NCI-H146 treated with DMSO at 0.1 percent for 48 hours (cell line): ENCODE measurements around the gene GAS6.
"Not testable (repeated sequence)": the region's sequence is repeated elsewhere in the genome, so short reads cannot be mapped to it uniquely, and the experiment has no call there.

Source experiments
- DNase-seq: peaks from one replicate; lab custom pipeline; 2025; ENCODE audit not compliant: unreplicated experiment; lab: John Stamatoyannopoulos, UW

Gene GAS6

GRCh38 chr13:113793718-113794085, 70.2 kb downstream of the GAS6 start:
- no peak for DNase-seq

- no peak for DNase-seq
Measured at GRCh38 chr13:113792886-113793717, 70.8 kb downstream of the GAS6 start.

GRCh38 chr13:113792236-113792770, 71.6 kb downstream of the GAS6 start:
- no peak for DNase-seq

GRCh38 chr13:113791761-113792160, 72.1 kb downstream of the GAS6 start:
- no peak for DNase-seq

- no peak for DNase-seq
Measured at GRCh38 chr13:113791226-113791625, 72.7 kb downstream of the GAS6 start.

- not testable (repeated sequence) for DNase-seq
Measured at GRCh38 chr13:113789931-113790330, 73.9 kb downstream of the GAS6 start.

- DNase-seq = no peak
Measured at GRCh38 chr13:113789167-113789566, 74.7 kb downstream of the GAS6 start.

GRCh38 chr13:113788413-113789135, 75.3 kb downstream of the GAS6 start:
- no peak for DNase-seq

GRCh38 chr13:113787694-113788093, 76.2 kb downstream of the GAS6 start:
- no peak for DNase-seq

GRCh38 chr13:113786262-113786841, 77.5 kb downstream of the GAS6 start:
- no peak for DNase-seq

- no peak for DNase-seq
Measured at GRCh38 chr13:113785051-113786010, 78.5 kb downstream of the GAS6 start.

GRCh38 chr13:113784645-113785024, 79.2 kb downstream of the GAS6 start:
- DNase-seq = no peak

GRCh38 chr13:113783966-113784644, 79.8 kb downstream of the GAS6 start:
- DNase-seq = no peak

- no peak for DNase-seq
Measured at GRCh38 chr13:113783200-113783881, 80.5 kb downstream of the GAS6 start.

- no peak for DNase-seq
Measured at GRCh38 chr13:113782472-113782871, 81.4 kb downstream of the GAS6 start.

GRCh38 chr13:113781571-113781970, 82.3 kb downstream of the GAS6 start:
- no peak for DNase-seq

GRCh38 chr13:113777311-113778260, 86.3 kb downstream of the GAS6 start:
- no peak for DNase-seq
